Occipital lobe (tissue), 3 donors: ENCODE results near the gene GJA10. TPM values are rescaled to one million over a fixed set of nuclear protein-coding genes. Genes with fewer than 3 reads are reported as not detected.

Experiments used
- DNase-seq: peaks from one replicate; lab custom pipeline; 2025; lab: John Stamatoyannopoulos, UW
- small RNA-seq: library from RNA; depleted of rRNA; stranded (forward); fragments of <200 nt; gene quantifications from one replicate; pipeline ENCODE3, GENCODE V24; 2014
- total RNA-seq: library from RNA; depleted of rRNA; stranded (reverse); fragments of >200 nt; gene quantifications from one replicate; pipeline ENCODE4 v1.2.3, GENCODE V29; 2014

GJA10 gene
- total RNA-seq, 1 donor from 2014 or later: not detected

DNA sequence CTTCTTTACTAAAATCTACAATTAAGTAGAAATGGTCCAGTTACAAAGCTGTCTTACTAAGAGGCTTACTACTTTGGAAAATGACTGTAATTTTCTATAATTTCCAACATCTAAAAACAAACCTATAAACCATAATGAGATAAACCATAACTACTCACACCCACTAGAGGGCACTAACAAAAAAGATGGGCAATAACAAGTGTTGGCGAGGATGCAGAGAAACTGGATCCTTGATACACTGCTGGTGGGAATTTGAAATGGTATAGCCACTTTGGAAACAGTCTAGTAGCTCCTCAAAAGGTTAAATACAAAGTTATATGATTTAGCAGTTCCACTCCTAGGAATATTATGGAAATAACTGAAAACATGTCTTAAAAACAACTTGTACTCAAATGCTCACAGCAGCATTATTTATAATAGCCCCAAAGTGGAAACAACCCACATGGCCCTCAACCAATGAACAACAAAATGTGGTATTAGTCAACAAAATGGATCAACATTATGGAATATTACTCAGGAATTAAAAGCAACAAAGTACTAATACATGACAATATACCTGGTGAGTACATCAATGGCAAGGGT is 50.6 kb downstream of the GJA10 start:
- DNase-seq: no peak

Small RNAs within 50 kb of the gene (small RNA-seq; reads per million reads assigned to genes)
- not detected for gene RF00019

Other genes with a start within 250 kb of the GJA10 start
- gene MDN1, start 74.7 kb upstream of the GJA10 start, total RNA-seq: 34.8 TPM
- gene CASP8AP2, start 64.6 kb upstream of the GJA10 start, total RNA-seq: 55.4 TPM